Posterior cingulate gyrus (tissue), 11 donors: ENCODE data around the gene FXYD2.

Experiments used
- DNase-seq, 10 donors: peaks; one replicate each; pipeline versions ENCODE4 v3.0.0 to v3.0.0-alpha.2; 2020 to 2021; ENCODE audit warnings: mixed read lengths in 3 of 10
- intact Hi-C: fragments of 100-400 bp; cut with DNase I; formaldehyde crosslinking; loops from one replicate; pipeline ENCODE4 v1.15.1; 2023

Gene FXYD2

DNA sequence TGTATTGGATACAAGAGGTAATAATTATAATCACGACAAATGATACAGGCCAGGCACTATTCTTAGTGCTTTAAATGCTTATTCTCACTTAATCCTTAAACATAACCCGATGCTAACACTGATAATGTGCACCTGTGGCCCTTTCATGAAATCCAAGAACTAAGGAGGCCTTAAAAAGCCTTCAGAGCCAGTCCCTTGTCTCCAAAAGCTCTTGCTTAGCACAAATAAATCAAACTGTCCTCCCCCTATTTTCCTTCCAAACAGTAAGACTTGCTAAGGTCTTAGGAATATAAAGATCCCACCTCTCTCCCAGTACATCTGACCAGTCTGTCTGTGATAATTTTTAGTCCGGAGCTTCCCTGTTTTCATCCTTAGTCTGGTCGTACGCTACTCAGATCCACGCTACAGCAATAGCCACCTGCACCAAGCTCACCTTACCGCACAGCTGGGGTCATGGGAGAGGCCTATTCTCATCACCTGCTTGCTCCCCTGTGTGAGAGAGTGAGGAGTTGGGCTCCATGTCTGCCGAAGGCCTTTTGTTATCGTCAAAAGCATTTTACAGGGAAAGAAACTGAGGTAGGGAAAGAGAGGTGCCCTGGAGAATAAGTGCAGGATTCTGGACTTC is 35.1 kb upstream of the FXYD2 start:
- peak in 1 of 10 donors; percentile 20 for DNase-seq
- intact Hi-C loops: no loop called here

DNA sequence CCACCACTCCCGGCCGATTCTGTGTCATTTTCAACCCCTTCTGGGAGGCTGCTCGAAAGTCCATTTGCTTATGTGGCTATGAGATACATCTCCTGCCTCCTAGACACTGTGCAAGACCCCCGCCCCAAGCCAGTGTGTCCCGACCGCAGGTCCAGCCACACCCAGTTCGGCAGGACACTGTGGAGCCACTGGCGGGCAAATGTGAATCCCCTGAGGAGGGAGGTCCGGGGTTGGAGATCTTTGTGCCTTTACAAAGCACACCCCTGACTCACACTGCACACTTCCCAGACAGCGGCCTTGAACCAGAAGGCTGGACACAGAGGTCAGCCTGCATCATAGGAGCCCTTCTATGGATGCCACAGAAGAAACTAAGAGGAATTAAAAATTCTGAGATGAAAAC is 34.5 kb upstream of the FXYD2 start:
- intact Hi-C loops: no loop called here
- DNase-seq: peak in 1 of 10 donors; percentile 58

DNA sequence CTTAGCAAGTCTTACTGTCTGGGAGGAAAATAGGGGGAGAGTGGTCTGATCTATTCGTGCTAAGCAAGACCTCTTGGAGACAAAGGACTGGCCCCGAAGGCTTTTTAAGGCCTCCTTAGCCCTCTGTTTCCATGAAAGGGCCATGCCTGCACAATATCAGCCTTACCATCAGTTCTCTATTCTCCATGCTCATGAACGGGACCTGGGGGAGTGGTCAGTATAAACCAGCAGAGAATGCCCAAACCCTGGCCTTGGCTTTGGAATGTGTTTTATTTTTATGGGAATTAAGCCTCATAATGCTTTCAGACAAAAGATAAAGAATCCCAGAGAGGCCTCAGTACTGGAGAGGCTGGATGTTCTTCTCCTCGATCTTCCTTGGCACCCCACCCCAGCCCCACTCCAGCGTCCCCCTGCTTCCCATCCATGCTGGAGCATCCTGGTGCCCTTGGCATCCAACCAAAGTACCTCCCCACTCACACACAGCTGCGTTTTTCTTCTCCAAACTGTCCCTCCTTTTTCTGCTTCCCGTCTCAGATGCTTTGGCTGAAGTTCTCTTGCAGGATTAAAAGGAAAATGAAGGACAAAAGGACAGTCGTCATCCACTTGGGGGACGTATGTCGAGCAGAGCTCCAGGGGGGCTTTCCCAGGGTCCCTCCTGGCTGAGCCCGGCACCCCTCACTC is 33.3 kb upstream of the FXYD2 start:
- intact Hi-C loops: no loop called here
- DNase-seq: peak in 1 of 10 donors; percentile 65

DNA sequence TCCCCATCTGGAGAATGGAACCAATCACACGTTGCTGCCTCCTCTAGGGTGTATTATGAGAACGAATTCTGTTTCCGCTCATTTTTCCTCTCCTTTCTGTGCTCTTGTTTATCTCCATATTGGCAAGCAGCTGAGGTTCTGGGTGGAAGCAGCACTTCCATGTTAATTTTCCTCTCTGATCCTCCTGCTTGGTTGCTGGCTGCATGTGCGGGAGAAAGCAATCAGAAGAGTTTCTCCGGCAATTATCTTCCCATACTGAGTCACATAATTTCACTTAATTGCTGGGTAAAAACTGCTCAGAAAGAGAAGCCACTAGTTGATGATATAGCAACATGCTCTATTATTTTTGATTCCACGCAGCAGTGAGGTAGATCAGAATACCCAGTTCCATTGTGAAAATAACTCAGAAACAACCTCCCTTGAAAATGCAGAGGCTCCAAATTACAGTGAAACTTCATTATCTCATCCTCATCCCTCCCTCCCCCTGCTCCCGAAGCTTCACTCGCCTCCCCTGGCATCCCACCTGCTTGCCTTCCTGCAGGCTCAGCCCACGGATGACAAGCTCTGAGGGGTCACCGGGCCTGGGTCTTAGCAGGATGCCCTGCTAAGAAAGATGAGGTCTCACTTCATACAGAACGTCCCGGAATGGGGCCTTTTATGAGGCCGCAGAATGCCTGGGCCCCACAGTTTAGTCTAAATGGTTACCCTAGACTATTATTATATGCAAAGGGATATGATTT is 31.5 kb upstream of the FXYD2 start:
- DNase-seq: peak in 3 of 10 donors; percentile 6 to 70 (median 59)
- intact Hi-C loops: no loop called here

DNA sequence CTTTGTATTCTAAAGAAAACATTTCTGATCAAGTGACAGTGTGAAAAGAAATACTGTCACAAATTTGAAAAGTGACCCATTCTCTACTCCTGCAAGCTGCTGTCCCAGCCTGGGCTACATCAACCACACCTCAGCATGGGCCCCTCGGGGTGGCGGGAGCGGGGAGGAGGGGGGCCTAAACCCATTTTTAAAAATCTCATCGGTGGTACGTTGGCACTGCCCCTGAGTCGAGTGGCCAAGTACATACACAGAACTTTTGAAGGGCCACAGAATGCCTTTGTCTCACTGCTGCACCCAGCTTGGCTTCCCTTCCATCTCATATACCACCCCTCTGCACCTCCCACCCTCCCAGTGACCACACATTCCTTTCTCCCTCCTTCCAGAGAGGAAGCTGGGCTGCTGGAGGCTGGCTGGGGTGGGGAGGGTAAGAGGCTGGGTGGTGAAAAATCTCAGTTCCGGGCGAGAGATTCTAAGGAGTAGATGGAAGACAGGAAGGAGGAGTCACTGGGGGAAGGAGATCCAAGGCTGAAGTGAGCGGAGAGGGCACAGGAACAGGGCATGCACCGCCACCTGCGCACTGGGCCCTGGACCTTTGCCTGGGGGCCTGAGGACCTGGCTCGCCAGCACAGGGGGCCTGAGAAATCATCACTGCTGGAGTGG is 30.8 kb upstream of the FXYD2 start:
- DNase-seq: peak in 3 of 10 donors; percentile 8 to 49 (median 26)

DNA sequence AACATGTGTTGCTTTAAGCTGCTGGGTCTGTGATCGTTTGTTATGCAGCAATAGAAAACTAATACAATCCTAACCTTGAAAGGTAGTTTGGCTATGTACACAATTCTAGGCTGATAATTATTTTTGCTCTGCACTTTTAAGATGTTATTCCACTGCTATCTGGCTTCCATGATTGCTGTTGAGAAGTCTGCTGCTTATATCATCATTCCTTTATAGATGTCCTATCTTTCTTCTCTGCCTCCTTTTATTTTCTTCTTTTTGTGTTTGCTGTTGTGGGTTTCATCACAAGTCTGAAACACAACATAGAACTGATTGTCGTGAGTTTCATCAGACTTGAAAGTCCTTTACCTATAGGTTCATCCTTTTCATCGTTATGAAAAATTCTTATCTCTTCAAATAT is 27.8 kb upstream of the FXYD2 start:
- DNase-seq: no peak
- intact Hi-C loops: no loop called here

More for the DNA sequence above, 30.8 kb upstream of the FXYD2 start:
- intact Hi-C loops: no loop called here

DNA sequence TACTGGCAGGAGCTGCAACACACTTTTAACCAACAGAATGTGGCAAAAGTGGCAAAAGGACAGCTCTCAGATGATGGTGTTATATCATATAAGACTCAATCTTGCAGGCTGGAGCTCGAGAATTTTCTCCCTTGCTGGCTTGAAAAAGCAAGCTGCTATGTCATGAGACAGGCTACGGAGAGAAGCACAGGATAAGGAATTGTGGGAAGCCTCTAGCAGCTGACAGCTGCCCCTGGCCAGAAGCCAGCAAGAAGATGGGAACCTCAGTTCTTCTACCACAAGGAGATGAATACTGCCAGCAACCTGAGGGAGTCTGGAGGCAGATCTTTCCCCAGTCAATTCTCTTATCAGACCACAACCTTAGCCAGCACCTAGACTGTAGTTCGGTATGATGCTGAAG is 27.3 kb upstream of the FXYD2 start:
- intact Hi-C loops: no loop called here

DNA sequence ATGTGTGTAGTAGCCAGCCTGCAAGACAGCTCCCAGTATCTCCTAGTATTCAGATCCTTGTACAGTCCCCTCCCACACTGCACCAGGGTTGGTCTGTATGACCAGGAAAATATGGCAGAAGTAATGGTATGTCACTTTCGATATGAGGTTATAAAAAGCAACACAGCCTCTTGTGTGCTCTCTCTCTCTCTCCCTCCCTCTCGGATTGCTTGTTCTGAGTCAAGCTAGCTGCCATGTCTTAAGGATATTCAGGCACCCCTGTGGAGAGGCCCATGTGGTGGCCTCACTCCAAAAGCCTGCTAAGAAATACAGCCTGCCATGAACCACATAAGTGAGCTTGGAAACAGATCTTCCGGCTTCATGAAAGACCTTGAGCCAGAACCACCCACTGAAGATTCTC is 26.6 kb upstream of the FXYD2 start:
- intact Hi-C loops: no loop called here
- peak in 3 of 10 donors; percentile 9 to 34 (median 16) for DNase-seq

More for the DNA sequence above, 27.3 kb upstream of the FXYD2 start:
- DNase-seq: peak in 8 of 10 donors; percentile 16 to 92 (median 50)

DNA sequence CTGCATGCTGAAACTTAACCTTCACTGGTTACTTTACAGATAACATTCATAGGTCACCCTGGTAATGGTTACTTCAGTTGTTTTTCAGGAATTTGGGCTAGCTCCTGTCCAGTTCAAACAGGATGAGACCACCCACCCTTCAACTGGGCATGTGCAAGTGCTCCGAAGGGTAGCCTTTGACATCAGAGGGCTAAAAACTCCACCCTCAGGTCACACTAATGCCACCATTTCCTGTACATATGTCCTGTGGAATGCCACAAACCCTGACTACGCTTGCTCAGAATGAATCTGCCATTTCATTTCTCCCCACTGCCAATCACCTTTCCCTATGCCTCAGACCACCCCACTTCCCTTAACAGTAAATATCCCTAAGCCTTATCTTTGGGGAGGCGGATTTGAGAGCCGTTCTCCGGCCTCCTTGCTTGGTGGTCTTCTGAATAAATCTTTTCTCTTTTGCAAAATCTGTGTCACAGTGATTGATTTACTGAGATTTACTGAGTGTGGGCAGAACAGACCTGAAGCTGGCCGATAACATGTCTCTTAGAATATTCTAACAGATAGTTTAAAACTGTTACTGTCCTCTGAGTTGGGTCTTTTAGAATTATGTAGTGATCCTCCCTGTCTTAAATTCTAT is 25.4 kb upstream of the FXYD2 start:
- intact Hi-C loops: loop anchor here (10.0 kb wide), 1 partner anchor 55 kb away; no protein-coding TSS in a partner anchor
- DNase-seq: peak in 1 of 10 donors; percentile 4

DNA sequence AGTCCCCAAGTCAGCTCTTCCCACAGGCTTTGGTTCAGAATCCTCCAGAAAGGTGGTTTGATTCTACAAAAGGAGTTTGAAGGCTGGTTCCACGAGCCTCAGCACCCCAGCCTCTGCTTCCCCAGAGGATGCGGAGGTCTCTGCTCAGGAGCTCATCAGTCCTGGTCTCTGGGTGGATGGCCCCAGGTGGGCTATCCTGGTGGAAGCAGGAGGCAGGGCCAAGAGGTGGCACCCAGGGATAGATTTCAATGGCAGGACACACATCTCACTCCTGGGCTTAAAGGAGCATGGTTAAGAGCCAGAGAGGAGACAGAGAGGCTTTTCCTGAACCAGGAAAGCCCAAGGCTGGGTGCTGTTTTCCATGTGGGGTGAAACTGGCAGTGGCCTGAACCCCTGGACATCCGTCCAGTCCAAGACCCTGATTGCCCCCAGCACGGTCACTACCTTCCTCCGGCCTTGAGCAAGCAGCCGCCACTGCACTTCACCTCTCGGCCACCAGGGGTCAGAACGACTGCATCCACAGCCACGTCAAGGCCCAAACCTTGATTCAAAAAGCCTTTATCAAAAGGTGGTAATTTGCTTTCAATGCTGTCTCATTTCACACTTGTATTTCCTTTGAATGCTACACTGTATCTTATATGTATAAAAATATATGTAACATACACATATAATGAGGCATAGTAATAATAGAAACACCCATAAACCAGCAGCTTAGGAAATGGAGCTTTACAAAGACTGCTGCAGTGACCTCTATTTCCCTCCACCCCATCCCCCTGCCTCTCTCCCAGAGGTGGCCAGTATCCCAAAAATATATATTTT is 19.3 kb upstream of the FXYD2 start:
- DNase-seq: peak; percentile 69 to 96 (median 87)
- intact Hi-C loops: loop anchor here (1.0 to 10.0 kb wide), 3 partner anchors 61 to 209 kb away; no protein-coding TSS in a partner anchor

DNA sequence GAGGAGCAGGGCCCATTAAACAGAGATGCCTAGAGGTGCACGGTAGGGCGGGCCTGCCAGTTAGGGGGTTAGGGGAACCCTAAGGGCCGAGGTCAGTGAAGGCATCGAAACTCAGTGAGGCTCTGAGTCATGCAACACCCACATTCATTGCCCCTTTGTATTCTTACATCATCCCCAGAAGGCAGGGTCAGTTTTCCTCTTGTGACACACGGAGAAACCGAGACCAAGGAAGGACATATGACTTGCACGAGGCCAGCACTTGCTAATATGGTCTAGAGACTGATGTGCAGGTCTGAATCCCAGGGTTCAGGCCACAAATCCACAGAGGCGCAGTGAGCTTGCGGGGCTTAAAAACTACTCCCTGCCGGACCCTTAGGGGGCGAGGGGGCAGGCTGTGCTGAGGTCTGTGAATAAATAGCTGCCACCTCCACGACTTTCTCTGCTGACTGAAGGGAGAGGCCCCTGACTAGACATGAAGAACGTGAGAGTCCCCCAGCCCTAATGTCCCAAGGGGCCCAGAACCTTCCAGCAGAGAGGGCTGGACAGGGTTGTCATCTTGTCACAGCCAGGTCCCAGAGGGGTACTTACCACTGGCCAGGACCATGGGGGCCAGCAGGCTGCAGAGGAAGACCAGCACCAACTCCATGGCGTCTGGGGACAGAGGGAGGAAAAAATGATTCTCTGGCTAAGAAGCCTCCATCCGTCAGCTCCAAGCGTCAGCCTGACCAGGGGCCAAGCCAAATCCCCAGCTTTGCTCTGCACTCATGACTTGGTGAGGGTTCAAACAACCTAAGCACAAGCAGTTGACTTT is 17.8 kb upstream of the FXYD2 start:
- peak in 5 of 10 donors; percentile 6 to 69 (median 56) for DNase-seq
- intact Hi-C loops: loop anchor here (10.0 kb wide), 1 partner anchor 62 kb away; no protein-coding TSS in a partner anchor

DNA sequence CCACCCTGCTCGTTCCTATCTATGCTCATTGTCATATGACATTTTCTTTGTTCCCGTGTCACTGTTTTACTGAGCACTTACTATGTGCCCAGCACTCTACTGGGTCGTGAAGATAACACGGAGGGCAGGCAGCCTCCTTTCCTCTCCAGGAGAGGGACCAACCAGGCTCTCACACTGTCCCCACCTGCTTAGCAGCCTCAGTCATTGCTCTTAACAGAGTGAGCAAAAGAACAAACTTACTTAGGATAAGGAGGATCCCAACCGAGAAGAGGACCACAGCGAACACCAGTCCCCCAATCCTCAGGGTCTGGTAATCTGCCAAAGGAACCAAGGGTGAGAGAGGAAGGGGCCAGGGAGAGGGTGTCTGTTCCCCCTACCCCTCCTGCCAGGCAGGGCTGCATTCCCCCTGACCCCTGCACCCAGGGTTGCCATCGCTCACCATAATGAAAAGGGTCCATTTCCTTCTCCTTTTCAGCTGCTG is 17.0 kb upstream of the FXYD2 start:
- DNase-seq: peak in 6 of 10 donors; percentile 1 to 20 (median 6)
- intact Hi-C loops: loop anchor here (10.0 kb wide), 1 partner anchor 63 kb away; no protein-coding TSS in a partner anchor

DNA sequence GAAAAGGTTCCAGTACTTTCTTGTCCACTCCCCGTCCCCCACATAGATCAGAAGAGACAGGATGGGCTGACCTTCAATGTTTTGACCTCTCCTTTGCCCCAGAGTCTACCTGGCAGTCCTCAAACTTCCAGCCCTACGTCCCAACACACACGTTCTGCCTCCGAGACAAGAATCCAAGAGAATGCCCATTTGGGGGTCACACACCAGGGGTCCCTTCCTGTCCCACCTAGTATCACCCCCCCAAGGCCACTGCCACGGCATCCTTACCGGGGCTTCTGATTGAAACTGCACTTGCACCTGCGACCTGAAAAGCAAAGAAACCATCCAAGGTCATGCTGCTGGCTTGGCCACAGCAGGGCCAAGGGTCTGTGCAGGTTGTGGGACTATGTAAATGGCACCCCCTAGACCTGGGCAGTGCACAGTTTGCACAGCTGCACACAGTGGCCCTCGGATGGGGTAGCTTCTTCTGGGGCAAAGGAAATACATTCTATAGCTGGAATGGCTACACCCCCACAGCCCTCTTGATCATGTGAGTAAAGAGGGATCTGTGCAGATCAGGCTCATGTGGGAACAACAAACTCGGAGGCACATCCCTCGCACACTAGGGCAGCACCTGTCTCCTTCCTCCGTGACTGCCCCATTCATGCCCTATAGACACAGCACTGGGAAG is 16.5 kb upstream of the FXYD2 start:
- DNase-seq: peak in 5 of 10 donors; percentile 1 to 45 (median 5)
- intact Hi-C loops: loop anchor here (10.0 kb wide), 1 partner anchor 64 kb away; no protein-coding TSS in a partner anchor

DNA sequence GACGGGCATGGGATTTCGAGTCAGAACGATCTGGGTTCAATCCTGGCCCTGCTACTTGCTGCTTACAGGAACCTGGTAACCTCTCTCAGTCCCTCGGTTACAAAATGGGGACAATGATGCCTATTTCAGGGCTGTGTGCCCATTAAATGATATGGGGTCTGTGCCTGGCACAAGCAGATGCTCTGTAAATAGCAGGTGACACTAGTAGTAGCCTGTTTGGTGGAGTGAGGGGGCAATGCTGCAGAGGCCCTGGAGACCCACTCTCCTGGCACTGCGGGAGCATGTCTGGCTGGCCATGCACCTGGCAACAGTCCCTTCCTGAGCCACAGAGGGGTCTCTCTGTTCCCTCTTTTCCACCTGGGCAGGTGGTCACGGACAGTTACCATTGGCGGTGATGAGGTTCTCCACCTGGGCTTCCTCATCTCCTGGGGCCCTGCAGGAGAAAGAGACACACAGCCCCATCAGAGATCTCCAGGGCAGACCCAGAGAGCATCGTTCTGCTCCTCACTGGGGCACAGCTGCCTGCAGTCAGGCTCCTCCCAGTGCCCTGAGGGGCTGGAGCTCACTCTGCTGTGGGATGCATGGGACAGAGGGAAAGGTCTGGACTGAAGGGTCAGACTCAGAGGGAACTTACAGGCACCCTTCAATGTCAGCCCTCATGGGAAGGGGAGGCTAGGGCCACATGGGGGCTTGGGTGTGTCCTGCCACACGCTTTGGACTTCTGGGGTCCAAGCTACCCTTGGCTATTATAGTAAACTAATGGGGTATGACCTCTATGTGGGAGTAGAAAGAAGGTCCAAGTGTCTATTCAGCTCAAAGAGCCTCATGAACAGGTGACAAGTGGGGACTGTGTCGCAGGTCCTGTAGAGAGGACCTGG is 15.6 kb upstream of the FXYD2 start:
- intact Hi-C loops: loop anchor here (10.0 kb wide), 1 partner anchor 65 kb away; no protein-coding TSS in a partner anchor
- peak in 2 of 10 donors; percentile 5 to 59 for DNase-seq

DNA sequence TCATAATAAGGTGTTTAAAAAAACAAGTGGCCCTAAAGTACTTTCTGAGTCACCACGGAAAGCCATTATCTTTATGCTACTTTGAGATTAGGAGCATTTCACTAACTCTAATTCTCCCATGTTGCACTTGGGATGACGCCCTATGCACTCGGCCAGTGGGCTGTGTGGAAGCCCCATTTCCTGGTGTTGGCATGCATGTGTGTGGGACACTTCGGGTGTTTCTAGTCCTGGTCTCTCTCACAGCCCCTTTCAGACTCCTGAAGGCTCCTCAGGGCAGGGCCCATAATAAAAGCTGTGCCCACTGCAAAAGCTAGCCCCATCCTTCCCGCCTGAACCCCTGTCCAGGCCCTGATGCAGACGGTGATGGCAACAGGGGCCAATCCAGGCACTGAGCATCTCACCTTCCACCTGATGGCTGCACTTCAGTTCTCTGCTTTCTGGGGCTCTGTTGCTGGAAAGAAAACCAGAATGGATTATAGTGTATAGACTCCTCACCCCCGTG is 14.9 kb upstream of the FXYD2 start:
- peak in 3 of 10 donors; percentile 1 to 22 (median 2) for DNase-seq
- intact Hi-C loops: no loop called here

DNA sequence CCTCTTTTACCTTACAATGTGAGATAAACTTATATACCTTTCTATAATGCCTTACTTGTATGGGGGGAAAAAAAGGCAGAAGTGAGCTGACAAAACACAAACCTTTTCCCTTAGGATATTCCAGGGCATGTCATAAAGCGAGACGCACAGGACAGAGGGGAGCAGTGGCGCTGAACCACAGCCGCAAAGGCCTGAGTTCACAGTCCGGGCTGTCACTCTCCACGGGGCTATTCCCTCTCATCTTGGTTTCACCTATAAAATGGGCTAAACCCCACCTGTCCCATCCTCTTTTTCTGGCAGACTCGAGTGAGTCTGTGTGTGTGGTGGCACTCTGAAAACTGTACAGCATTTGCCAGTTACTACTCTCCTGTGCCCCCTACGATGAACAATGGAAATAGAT is 14.4 kb upstream of the FXYD2 start:
- DNase-seq: peak in 2 of 10 donors; percentile 0 to 20
- intact Hi-C loops: no loop called here
